HG03439 (cell line): ENCODE measurements around the gene MDM1.

Experiments used
- ATAC-seq: cut with Tn5 transposase; IDR thresholded peaks from one replicate; pipeline ENCODE4 v1.9.1; 2021; ENCODE audit warnings: mild to moderate bottlenecking, moderate library complexity; ENCODE audit not compliant: unreplicated experiment

The MDM1 gene

GRCh38 chr12:68245180-68246021, 86.8 kb downstream of the MDM1 start:
- ATAC-seq = no peak
